Measurements from ENCODE around the gene POLA1. TPM values are rescaled to one million over a fixed set of nuclear protein-coding genes. Genes with fewer than 3 reads are reported as not detected.

POLA1 gene
- total RNA-seq, 4 donors from 2014 or later = 9.5 to 18.4 (median 11.2) TPM

GRCh38 chrX:24837966-24838365, 144.2 kb downstream of the POLA1 start:
- no peak for TF ChIP-seq CTCF (IDR thresholded peaks at IDR 0.05; ENCODE audit: low read depth)

GRCh38 chrX:24838629-24839028, 144.9 kb downstream of the POLA1 start:
- TF ChIP-seq CTCF (IDR thresholded peaks at IDR 0.05; ENCODE audit: low read depth) = no peak

GRCh38 chrX:24839331-24839730, 145.6 kb downstream of the POLA1 start:
- no peak for TF ChIP-seq CTCF (IDR thresholded peaks at IDR 0.05; ENCODE audit: low read depth)

- no peak for TF ChIP-seq CTCF (IDR thresholded peaks at IDR 0.05; ENCODE audit: low read depth)
Observed at GRCh38 chrX:24842486-24842885, 148.8 kb downstream of the POLA1 start.

- TF ChIP-seq CTCF (IDR thresholded peaks at IDR 0.05; ENCODE audit: low read depth) = no peak
Observed at GRCh38 chrX:24846550-24847150, 152.9 kb downstream of the POLA1 start.

GRCh38 chrX:24851289-24851688, 157.6 kb downstream of the POLA1 start:
- no peak for TF ChIP-seq CTCF (IDR thresholded peaks at IDR 0.05; ENCODE audit: low read depth)

GRCh38 chrX:24851780-24852179, 158.1 kb downstream of the POLA1 start:
- no peak for TF ChIP-seq CTCF (IDR thresholded peaks at IDR 0.05; ENCODE audit: low read depth)

Measured in subcutaneous adipose tissue (tissue), 4 donors.